Activated CD8-positive, alpha-beta memory T cell treated with anti-CD3 and anti-CD28 coated beads for 4 hours (primary cell): ENCODE data around the gene WNK3.

Experiments
- DNase-seq, 2 donors: peaks; one replicate each; pipeline ENCODE4 v3.0.0-alpha.2; 2020; ENCODE audit warnings: low read depth in 2 of 2

Gene WNK3

GRCh38 chrX:54238588-54238987 is 119.3 kb downstream of the WNK3 start:
- no peak for DNase-seq

- DNase-seq = no peak
These were observed 120.8 kb downstream of the WNK3 start for GRCh38 chrX:54237014-54237413.

DNA sequence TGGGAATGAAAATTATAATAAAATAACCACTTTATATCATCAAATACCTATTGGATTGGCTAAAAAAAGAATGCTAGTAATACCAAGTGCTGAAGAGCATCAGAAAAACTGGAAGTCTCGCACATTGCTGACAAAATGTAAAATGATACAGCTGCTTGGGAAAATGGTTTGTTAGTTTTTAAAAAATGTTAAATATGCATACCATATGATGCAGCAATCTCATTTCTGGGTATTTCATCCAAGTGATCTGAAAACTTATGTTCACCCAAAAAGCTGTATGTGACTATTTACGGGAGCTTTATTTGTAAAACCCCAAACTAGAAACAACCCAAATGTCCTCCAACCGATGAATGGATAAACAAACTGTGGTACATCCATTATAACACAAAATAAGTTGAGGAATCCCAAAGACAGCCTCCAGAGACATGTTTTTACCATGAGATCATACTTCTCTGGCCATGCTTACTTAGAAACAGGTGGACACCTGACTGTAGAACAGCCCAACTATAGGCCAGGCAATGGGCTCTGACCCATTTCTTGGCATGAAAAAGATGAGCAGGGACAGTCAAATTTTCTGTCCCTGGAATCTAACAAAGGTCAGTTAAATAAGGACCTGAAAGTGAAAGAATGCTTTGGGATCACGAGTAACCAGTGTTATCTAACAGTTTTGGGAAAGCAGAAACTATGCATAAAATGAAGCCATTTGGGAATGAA is 127.3 kb downstream of the WNK3 start:
- DNase-seq = no peak

- no peak for DNase-seq
These were observed 134.3 kb downstream of the WNK3 start for GRCh38 chrX:54223581-54223980.

DNA sequence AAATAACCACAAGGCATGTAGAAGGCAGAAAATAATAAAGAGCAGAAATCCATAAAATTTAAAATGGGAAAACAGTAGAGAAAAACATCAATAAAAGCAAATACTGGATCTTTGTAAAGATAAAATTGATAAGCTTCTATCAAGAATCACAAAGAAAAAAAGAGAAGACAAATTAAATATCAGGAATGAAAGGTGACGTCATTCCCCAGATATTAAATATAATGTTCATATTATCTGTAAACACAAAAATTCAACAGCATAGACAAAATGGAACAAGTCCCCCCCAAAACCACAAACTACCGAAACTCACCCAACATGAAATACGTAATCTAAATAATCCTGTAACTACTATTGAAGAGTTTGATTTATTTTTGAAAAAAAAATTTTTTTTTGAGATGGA is 144.2 kb downstream of the WNK3 start:
- no peak for DNase-seq

GRCh38 chrX:54208531-54208930 is 149.3 kb downstream of the WNK3 start:
- DNase-seq = no peak

DNA sequence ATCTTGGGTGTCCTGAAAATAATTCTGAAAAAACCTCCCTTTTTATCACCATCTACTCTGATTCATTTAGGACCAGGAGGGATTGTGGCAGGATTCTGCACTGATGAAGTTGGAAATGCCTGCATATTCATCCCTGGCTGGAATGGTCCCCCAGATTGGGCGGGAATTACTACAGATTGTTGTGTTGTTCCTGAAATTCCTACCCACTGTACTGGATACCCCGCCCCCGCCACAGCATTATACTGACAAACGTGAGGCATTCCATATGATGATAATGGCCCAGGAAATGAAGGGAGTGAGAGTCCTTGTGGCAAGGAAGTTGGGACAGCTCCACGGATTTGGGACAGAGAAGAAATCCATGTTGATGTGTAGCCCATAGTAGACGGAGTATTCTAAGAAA is 159.6 kb downstream of the WNK3 start:
- DNase-seq = no peak

- no peak for DNase-seq
These were observed 162.8 kb downstream of the WNK3 start for GRCh38 chrX:54194982-54195588.

DNA sequence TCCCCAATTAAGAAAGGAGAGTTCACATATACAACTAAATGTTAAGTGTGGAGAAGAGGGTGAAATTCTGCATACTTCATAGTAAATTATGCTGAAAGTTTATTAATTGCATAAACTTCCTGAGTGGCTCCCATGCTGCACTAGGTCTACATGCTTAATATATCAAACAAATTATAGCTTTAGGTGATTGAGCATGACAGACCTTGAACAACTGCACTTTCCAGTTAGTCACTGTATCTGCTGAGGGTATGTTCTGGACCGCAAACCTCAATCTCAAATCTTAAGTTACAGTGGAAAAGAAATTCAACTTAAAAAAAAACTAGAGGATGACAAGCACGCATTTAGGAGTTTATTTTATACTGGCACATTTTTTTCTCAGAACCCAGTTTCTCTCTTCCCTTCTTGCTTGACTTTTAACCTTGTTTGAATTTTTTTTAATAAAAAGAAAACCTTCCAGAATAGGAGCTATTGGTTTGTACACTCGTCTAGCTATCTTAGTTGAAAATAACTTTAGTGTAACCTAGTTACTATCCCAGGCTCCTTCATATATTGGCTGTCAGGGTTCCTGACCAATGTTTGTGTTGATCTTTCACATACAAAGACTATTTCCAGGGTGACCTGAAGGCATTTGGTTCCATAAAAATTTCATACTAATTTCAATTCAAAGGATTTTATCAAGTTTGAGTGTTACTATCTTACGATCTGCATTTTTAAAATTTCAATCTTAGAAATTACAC is 164.6 kb downstream of the WNK3 start:
- DNase-seq = no peak

GRCh38 chrX:54184474-54184873 is 173.4 kb downstream of the WNK3 start:
- DNase-seq = no peak

GRCh38 chrX:54182864-54183613 is 174.8 kb downstream of the WNK3 start, which contains the start of gene FAM120C:
TSS of gene FAM120C (minus strand) at chrX:54183254. CDS start at chrX:54183198, 56 bp downstream.
- peak; percentile 40 to 42 for DNase-seq

DNA sequence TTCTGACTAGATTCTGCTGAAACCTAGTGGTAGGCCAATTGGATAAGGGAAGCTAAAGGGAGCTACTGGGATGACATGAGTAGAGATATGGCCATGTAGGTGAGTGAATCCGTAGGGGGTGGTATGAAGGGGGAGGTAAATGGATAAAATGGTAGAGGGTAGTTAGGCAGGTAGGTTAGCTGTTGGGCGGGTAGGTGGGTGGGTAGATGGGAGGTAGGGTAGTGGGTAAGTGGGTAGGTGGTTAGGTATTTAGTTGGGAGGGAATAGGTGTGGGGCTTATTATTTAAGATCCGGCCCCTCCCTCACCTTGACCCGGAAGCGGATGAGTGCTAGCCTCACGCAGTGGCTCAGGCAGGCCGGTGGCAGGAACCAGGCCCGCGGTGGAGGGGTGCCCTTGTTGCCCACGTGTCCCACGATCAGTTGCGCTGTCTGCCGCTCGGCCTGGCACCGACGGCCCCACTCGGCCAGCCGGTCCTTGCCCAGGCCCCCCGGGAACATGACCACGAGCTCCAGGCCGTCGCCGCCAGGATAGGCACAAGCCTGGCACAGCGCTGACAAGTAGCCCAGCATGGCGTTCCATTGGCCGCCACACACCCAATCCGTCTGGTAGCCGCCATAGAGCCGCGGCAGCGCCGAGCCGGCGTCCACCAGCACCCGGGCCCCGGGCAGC is 175.5 kb downstream of the WNK3 start:
- DNase-seq = peak; percentile 33 to 43

- no peak for DNase-seq
These were observed 176.5 kb downstream of the WNK3 start for GRCh38 chrX:54181202-54181953.

- no peak for DNase-seq
These were observed 177.4 kb downstream of the WNK3 start for GRCh38 chrX:54180403-54180802.

GRCh38 chrX:54178100-54178940 is 179.5 kb downstream of the WNK3 start:
- DNase-seq = no peak

- no peak for DNase-seq
These were observed 180.5 kb downstream of the WNK3 start for GRCh38 chrX:54177306-54177705.

GRCh38 chrX:54173791-54174190 is 184.1 kb downstream of the WNK3 start:
- no peak for DNase-seq

DNA sequence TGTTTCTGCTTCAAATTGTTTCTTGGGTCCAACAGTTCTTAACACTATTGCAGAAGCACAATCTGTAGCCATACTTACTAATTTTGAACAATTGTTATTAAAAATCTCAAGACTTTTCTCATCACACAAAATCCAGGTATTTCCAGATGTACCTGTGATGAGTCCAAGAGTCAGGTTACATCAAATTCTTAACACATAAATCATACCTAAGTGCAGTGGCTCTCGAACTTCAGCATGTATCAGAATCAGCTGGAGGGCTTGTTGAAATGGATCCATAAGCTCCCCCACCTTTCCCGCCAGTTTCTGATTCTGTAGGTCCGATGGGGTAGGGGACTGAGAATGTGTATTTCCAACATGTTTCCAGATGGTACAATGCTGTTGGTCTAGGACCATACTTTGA is 185.4 kb downstream of the WNK3 start:
- DNase-seq = no peak

GRCh38 chrX:54171527-54172250 is 186.2 kb downstream of the WNK3 start:
- DNase-seq = no peak
